ENCODE results near the gene PDGFC. TPM values are rescaled to one million over a fixed set of nuclear protein-coding genes. Genes with fewer than 3 reads are reported as not detected.
"Not testable (repeated sequence)": the region's sequence is repeated elsewhere in the genome, so short reads cannot be mapped to it uniquely, and the experiment has no call there.

Gene PDGFC
- polyA plus RNA-seq, 1 donor (not counting 4 experiments of a cell fraction or from before 2014, with no cell fraction given): 29.7 TPM

DNA sequence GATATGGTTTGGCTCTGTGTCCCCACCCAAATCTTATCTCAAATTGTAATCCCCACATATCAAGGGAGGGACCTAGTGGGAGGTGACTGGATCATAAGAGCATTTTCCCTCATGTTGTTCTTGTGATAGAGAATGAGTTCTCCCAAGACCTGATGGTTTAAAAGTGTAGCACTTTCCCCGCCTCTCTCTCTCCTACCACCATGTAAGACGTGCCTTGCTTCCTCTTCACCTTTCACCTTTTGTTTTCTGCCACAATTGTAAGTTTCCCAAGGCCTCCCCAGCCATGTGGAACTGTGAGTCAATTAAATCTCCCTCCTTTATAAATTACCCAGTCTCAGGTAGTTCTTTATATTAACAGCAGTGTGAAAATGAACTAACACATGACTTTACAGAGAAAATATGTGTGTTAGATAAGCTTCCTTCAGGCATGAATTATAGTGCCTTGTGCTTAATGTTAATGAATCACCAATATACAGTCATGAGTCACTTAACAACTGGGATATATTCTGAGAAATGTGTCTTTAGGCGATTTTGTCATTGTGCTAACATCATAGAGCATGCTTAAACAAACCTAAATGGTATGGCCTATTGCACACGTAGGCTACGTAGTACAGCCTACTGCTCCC is 37.9 kb downstream of the PDGFC start:
- dilution Hi-C loops (cut with MboI; ENCODE audit: extremely low pct_ligation_motif_present, low sequenced_read_pairs): no loop called here
- Histone ChIP-seq H3K4me3 (ENCODE audit: control insufficient read depth in 2 of 3, extremely low read depth in 1 of 3, insufficient read depth in 2 of 3, low read depth in 1 of 3, low read length in 3 of 3) (no peak overlapping the region), H3K9ac (ENCODE audit: control insufficient read depth, extremely low read depth, insufficient read depth, low read length) (peak overlapping the region; percentile 59), H3K27me3 (ENCODE audit: control insufficient read depth, extremely low read depth, insufficient read depth, low read length) (no peaks in the 10 kb centered on the region), H3K27ac (ENCODE audit: control insufficient read depth, insufficient read depth, low read length) (peak overlapping the region; percentile 96), H3K79me2 (ENCODE audit: control insufficient read depth, insufficient read depth, low read length) (peaks cover 29% of the 10 kb centered on the region), H3K36me3 (ENCODE audit: control insufficient read depth in 2 of 2, extremely low read depth in 1 of 2, insufficient read depth in 2 of 2, low read length in 2 of 2) (peaks cover 0 to 7% of the 10 kb centered on the region in 2 experiments), H3K4me2 (ENCODE audit: control insufficient read depth, extremely low read depth, insufficient read depth, low read depth, low read length) (peak overlapping the region; percentile 36), H3K9me3 (ENCODE audit: control insufficient read depth, low read depth, low read length) (peaks cover 3% of the 10 kb centered on the region), H3K4me1 (ENCODE audit: control insufficient read depth, extremely low read depth, insufficient read depth, low read length) (peaks cover 44% of the 10 kb centered on the region), H4K20me1 (ENCODE audit: control insufficient read depth, extremely low read depth, insufficient read depth, low read length) (no peaks in the 10 kb centered on the region), H2AFZ (ENCODE audit: control insufficient read depth, low read length) (no peak overlapping the region), H3K9me1 (ENCODE audit: control insufficient read depth, extremely low read depth, insufficient read depth, low read length) (no peaks in the 10 kb centered on the region)
- peak; percentile 89 for FAIRE-seq
- TF ChIP-seq EZH2 (IDR thresholded peaks at IDR 0.05; ENCODE audit: low read length): no peak
- TF ChIP-seq, protein P1, sequence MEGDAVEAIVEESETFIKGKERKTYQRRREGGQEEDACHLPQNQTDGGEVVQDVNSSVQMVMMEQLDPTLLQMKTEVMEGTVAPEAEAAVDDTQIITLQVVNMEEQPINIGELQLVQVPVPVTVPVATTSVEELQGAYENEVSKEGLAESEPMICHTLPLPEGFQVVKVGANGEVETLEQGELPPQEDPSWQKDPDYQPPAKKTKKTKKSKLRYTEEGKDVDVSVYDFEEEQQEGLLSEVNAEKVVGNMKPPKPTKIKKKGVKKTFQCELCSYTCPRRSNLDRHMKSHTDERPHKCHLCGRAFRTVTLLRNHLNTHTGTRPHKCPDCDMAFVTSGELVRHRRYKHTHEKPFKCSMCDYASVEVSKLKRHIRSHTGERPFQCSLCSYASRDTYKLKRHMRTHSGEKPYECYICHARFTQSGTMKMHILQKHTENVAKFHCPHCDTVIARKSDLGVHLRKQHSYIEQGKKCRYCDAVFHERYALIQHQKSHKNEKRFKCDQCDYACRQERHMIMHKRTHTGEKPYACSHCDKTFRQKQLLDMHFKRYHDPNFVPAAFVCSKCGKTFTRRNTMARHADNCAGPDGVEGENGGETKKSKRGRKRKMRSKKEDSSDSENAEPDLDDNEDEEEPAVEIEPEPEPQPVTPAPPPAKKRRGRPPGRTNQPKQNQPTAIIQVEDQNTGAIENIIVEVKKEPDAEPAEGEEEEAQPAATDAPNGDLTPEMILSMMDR (optimal IDR thresholded peaks at IDR 0.05 in 1 of 3, IDR thresholded peaks at IDR 0.05 in 1 of 3, conservative IDR thresholded peaks at IDR 0.05 in 1 of 3; ENCODE audit: extremely low read depth in 1 of 3, insufficient read depth in 2 of 3, low read length in 3 of 3): no peak
- DNase-seq (ENCODE audit: low read depth, low spot score): peak; percentile 88

DNA sequence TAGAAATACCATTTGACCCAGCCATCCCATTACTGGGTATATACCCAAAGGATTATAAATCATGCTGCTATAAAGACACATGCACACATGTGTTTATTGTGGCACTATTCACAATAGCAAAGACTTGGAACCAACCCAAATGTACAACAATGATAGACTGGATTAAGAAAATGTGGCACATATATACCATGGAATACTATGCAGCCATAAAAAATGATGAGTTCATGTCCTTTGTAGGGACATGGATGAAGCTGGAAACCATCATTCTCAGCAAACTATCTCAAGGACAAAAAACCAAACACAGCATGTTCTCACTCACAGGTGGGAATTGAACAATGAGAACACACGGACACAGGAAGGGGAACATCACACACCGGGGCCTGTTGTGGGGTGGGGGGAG is 39.2 kb downstream of the PDGFC start:
- dilution Hi-C loops (cut with MboI; ENCODE audit: extremely low pct_ligation_motif_present, low sequenced_read_pairs); H3K9ac ChIP-seq (ENCODE audit: control insufficient read depth, extremely low read depth, insufficient read depth, low read length); H4K20me1 ChIP-seq (ENCODE audit: control insufficient read depth, extremely low read depth, insufficient read depth, low read length); H3K27me3 ChIP-seq (ENCODE audit: control insufficient read depth, extremely low read depth, insufficient read depth, low read length); H3K36me3 ChIP-seq (ENCODE audit: control insufficient read depth in 2 of 2, extremely low read depth in 1 of 2, insufficient read depth in 2 of 2, low read length in 2 of 2); FAIRE-seq; DNase-seq (ENCODE audit: low read depth, low spot score); H2AFZ ChIP-seq (ENCODE audit: control insufficient read depth, low read length); H3K9me1 ChIP-seq (ENCODE audit: control insufficient read depth, extremely low read depth, insufficient read depth, low read length); H3K9me3 ChIP-seq (ENCODE audit: control insufficient read depth, low read depth, low read length); H3K4me3 ChIP-seq (ENCODE audit: control insufficient read depth in 2 of 3, extremely low read depth in 1 of 3, insufficient read depth in 2 of 3, low read depth in 1 of 3, low read length in 3 of 3); H3K4me2 ChIP-seq (ENCODE audit: control insufficient read depth, extremely low read depth, insufficient read depth, low read depth, low read length): not testable (repeated sequence)
- peaks cover 25% of the 10 kb centered on the region for H3K79me2 ChIP-seq (ENCODE audit: control insufficient read depth, insufficient read depth, low read length)
- peak overlapping the region; percentile 92 for H3K27ac ChIP-seq (ENCODE audit: control insufficient read depth, insufficient read depth, low read length)
- peaks cover 42% of the 10 kb centered on the region for H3K4me1 ChIP-seq (ENCODE audit: control insufficient read depth, extremely low read depth, insufficient read depth, low read length)

- Histone ChIP-seq H3K79me2 (ENCODE audit: control insufficient read depth, insufficient read depth, low read length) (peaks cover 22% of the 10 kb centered on the region), H3K27ac (ENCODE audit: control insufficient read depth, insufficient read depth, low read length) (peak overlapping the region; percentile 92), H3K9me3 (ENCODE audit: control insufficient read depth, low read depth, low read length) (peaks cover 3% of the 10 kb centered on the region), H3K4me2 (ENCODE audit: control insufficient read depth, extremely low read depth, insufficient read depth, low read depth, low read length) (peak overlapping the region; percentile 9), H3K27me3 (ENCODE audit: control insufficient read depth, extremely low read depth, insufficient read depth, low read length) (no peaks in the 10 kb centered on the region), H4K20me1 (ENCODE audit: control insufficient read depth, extremely low read depth, insufficient read depth, low read length) (no peaks in the 10 kb centered on the region), H3K9me1 (ENCODE audit: control insufficient read depth, extremely low read depth, insufficient read depth, low read length) (no peaks in the 10 kb centered on the region), H3K9ac (ENCODE audit: control insufficient read depth, extremely low read depth, insufficient read depth, low read length) (peak overlapping the region; percentile 52), H3K4me1 (ENCODE audit: control insufficient read depth, extremely low read depth, insufficient read depth, low read length) (peaks cover 42% of the 10 kb centered on the region), H3K4me3 (ENCODE audit: control insufficient read depth in 2 of 3, extremely low read depth in 1 of 3, insufficient read depth in 2 of 3, low read depth in 1 of 3, low read length in 3 of 3) (no peak overlapping the region), H2AFZ (ENCODE audit: control insufficient read depth, low read length) (no peak overlapping the region), H3K36me3 (ENCODE audit: control insufficient read depth in 2 of 2, extremely low read depth in 1 of 2, insufficient read depth in 2 of 2, low read length in 2 of 2) (peaks cover 0 to 7% of the 10 kb centered on the region in 2 experiments)
- DNase-seq (ENCODE audit: low read depth, low spot score) (no peak), FAIRE-seq (peak; percentile 99)
- TF ChIP-seq EZH2 (IDR thresholded peaks at IDR 0.05; ENCODE audit: low read length): no peak
- TF ChIP-seq, protein P1 (optimal IDR thresholded peaks at IDR 0.05 in 1 of 3, IDR thresholded peaks at IDR 0.05 in 1 of 3, conservative IDR thresholded peaks at IDR 0.05 in 1 of 3; ENCODE audit: extremely low read depth in 1 of 3, insufficient read depth in 2 of 3, low read length in 3 of 3): no peak
- dilution Hi-C loops (cut with MboI; ENCODE audit: extremely low pct_ligation_motif_present, low sequenced_read_pairs): no loop called here
These were observed 40.3 kb downstream of the PDGFC start for GRCh38 chr4:156931267-156931666.

All from keratinocyte (primary cell).